Endothelial cell of hepatic sinusoid (primary cell): ENCODE results near the gene AGO4.
"Not testable (repeated sequence)": the region's sequence is repeated elsewhere in the genome, so short reads cannot be mapped to it uniquely, and the experiment has no call there.

Source experiments
- in situ Hi-C: cut with HindIII; loops from 2 replicates; pipeline ENCODE4 v1.10.0; 2017; ENCODE audit warnings: low sequenced_read_pairs

Gene AGO4

GRCh38 chr1:35807614-35808449 is at the start of gene AGO4:
AGO4 (plus strand) TSS chr1:35808016; CDS start chr1:35808417, 401 bp downstream.
- in situ Hi-C loops, result no loop called here

DNA sequence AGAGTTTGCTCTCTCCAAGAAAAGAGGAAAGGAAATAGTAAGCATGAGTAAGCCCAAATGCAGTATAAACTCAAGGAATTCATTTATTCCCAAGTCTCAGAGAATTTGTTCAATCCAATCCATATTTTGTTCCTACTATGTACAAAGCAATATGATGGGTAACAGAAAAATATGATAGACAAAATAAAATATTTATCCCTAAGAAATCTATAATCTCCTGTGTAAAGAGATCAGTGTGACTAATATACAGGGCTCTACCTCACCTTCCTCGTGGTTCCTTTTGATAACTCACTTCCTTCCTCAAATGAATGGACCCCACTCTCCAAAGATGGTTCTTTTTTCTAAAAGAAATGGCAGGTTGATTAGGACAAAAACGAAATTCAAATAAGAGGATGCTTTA is 45.7 kb upstream of the AGO4 start:
- in situ Hi-C loops, result no loop called here

GRCh38 chr1:35763201-35763600 is 44.6 kb upstream of the AGO4 start:
- in situ Hi-C loops, result no loop called here

DNA sequence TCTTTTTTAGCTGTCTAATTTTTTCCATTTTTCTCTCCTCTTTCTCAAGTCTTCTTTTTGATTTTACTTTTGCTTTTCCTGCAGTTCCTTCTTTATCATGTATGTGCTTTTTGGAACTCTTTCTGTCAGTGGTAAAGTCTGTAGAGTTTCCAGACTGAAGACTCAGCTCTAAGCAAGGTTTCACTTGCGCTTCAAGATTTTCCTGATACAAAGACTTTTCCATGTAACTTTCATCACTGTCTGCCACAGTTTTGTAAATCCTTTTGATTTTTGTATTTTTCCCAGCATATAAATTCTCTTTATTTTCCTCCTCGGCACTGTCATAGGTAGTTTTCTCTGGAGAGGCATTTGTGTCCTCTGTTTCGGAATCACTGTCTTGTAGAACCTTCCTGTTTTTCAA is 43.5 kb upstream of the AGO4 start:
- in situ Hi-C loops, result no loop called here

GRCh38 chr1:35768350-35769187 is 39.2 kb upstream of the AGO4 start:
- in situ Hi-C loops, result no loop called here

DNA sequence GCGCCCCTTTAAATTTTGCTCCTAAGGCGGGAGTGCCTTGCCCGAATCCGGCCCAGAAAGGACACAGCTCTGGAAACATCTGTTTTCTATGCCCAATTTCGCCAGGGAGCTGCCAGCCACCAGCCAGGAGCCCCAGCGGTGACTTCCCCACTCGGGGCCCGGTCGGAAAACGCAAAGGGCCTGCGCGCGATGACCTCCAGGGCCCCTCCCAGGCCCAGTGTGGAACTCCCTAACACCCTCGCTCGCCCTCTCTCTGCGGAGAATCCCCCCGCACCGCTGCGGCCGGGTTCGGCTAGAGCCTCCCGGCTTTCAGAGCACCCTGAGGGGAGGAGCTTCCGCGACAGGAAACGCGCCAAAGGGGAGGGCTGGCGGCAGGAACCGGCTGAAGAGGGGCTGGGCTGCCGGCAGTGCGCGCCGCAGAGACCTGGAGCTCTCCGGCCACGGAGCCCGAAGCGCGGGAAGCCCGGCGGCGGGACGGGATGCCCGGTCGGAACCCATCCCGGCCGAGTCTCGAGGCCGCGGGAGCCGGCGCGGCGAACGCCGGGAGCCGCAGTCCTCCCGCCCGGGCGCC is 38.5 kb upstream of the AGO4 start:
- in situ Hi-C loops, result no loop called here

GRCh38 chr1:35773711-35774110 is 34.1 kb upstream of the AGO4 start:
- in situ Hi-C loops, result no loop called here

- in situ Hi-C loops, result not testable (repeated sequence)
Measured at GRCh38 chr1:35776172-35776571, 31.6 kb upstream of the AGO4 start.

DNA sequence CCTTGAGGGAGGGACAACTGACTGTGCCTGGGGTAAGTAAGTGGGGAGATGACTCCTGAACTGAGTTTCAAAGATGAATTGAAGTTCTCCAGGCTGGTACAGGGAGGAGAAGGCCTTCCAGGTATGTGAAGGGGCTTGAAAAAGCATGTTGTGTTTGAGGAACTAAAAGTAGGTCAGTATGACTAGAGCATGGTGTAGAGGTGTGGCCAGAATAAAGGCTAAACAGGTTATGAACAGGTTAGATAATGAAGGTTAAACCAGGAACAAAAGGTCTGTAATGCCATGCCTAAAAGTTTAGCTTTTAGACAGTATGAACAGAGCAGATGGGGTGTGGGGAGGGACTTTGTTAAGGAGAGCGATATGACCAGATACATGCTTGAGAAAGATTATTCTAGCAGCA is 30.7 kb upstream of the AGO4 start:
- in situ Hi-C loops, result no loop called here

DNA sequence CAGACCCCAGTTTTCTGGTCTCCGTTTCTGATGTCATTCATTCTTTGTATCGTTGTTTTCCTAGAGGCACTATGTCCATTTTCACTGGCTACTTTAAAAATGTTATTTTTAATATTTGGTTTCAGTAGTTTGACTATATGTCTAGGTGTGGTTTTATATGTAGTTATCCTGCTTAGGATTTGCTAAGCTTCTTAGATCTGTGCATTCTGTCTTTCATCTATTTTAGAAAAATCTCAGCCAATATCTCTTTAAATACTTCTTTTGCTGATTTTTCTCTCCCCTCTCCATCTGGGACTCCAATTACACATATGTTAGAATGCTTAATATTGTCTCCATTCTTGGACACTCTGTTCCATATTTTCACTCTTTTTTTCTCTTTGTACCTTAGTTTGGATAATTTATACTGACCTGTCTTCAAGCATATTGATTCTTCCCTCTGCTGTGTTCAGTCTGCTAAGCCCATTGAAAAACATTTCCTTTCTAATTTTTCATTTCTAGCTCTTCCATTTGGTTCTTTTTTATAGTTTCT is 24.7 kb upstream of the AGO4 start:
- in situ Hi-C loops, result no loop called here

DNA sequence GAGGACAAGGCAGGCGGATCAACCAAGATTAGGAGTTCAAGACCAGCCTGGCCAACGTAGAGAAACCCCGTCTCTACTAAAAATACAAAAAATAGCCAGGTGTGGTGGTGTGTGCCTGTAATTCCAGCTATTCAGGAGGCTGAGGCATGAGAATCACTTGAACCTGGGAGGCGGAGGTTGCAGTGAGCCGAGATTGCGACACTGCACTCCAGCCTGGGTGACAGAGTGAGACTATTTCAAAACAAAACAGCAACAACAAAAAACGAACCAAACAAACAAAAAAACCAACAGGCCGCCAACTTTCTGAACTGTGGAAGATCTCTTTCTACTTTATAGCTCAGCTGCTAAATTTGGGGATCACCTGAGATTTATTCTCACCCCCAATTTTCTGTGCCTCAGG is 23.5 kb upstream of the AGO4 start:
- in situ Hi-C loops, result not testable (repeated sequence)

DNA sequence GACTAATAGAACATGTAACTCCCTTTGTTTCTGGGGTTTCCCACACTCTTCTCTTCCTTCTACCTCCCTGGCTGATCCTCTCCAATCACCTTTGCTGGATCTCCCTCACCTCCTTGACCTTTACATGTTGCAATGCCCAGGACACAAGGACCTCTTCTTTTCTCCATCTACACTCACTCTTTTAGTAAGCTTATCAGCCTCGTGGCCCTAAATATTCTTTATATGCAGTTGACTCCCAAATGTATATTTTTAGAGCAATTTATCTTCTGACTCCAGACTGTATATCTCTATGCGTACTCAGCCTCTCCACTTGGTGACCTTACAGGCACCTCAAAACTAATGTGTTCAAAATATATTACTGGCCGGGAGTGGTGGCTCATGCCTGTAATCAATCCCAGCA is 19.7 kb upstream of the AGO4 start:
- in situ Hi-C loops, result loop anchor here (5.0 kb wide), 1 partner anchor 39 kb away; no protein-coding TSS in a partner anchor

DNA sequence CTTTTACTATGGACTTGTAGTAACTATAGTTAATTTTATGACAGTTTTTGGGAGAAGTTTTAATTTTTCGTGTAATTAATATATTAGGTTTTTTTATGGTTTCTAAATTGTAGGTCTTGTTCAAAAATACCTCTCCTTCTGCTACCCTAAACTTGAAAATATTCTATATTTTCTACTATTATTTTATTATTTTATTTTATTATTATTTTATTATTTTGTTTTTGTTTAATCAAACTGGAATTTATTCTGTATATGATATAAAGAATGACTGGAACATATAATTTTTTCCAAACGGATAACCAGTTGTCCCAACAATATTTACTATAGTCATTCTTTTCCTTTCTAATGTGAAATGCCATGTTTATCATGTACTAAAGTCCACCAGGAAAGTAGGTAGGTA is 17.1 kb upstream of the AGO4 start:
- in situ Hi-C loops, result no loop called here

DNA sequence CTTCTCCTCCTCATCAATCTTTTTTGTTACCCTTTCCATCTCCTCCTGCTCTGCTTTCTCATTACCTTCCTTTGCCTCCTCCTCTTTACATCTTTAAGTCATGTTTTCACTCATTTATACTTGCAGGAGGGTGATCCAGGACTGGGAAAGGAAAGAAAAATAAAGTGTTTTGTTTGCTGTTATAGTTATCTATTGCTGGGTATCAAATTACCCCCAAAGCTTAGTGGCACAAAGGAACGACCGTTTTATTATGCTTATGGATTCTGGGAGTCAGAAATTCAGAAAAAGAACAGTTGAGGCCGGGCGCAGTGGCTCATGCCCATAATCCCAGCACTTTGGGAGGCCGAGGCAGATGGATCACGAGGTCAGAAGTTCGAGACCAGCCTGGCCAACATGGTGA is 12.5 kb upstream of the AGO4 start:
- in situ Hi-C loops, result no loop called here

GRCh38 chr1:35797380-35797779 is 10.4 kb upstream of the AGO4 start:
- in situ Hi-C loops, result no loop called here

DNA sequence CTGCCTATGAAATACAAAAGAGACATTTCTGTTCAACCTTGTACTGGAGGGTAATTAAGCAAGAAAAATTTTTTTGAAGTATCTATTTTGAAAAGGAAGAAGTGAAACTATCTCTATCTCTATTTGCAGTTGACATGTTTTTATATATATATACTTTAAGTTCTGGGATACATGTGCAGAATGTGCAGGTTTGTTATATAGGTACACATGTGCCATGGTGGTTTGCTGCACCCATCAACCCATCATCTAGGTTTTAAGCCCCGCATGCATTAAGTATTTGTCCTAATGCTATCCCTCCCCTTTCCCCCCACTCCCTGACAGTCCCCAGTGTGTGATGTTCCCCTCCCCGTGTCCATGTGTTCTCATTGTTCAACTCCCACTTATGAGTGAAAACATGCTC is 9.8 kb upstream of the AGO4 start:
- in situ Hi-C loops, result not testable (repeated sequence)

- in situ Hi-C loops, result not testable (repeated sequence)
Measured at GRCh38 chr1:35800167-35800887, 7.5 kb upstream of the AGO4 start.

GRCh38 chr1:35808450-35809113 is 766 bp downstream of the AGO4 start:
- in situ Hi-C loops, result no loop called here

- in situ Hi-C loops, result no loop called here
Measured at GRCh38 chr1:35809114-35810095, 1.6 kb downstream of the AGO4 start.
